H9 (cell line): Measurements from ENCODE around the gene PPFIBP1. TPM values are rescaled to one million over a fixed set of nuclear protein-coding genes. Genes with fewer than 3 reads are reported as not detected.

Source experiments
- DNase-seq: peaks from one replicate; pipeline ENCODE4 v3.0.0-alpha.2; 2017
- H2AFZ ChIP-seq: one replicate; pipeline ENCODE4 v1.6.1; 2013; ENCODE audit warnings: mild to moderate bottlenecking, low read length, control low read depth, moderate library complexity
- H2AK5ac ChIP-seq: 2 replicates; pipeline ENCODE4 v1.6.1; 2013; ENCODE audit warnings: low read length, control low read depth, mixed read lengths; ENCODE audit not compliant: insufficient read length
- H2BK120ac ChIP-seq: one replicate; pipeline ENCODE4 v1.6.1; 2013; ENCODE audit warnings: low read depth, mild to moderate bottlenecking, low read length, control low read depth, inconsistent platforms; ENCODE audit not compliant: poor library complexity, severe bottlenecking
- H2BK12ac ChIP-seq: 2 replicates; pipeline ENCODE4 v1.6.1; 2013; ENCODE audit warnings: low read length, control low read depth, mixed read lengths, low read depth; ENCODE audit not compliant: insufficient read length
- H2BK15ac ChIP-seq: 2 replicates; pipeline ENCODE4 v1.6.1; 2013; ENCODE audit warnings: low read depth, low read length, control low read depth
- H2BK20ac ChIP-seq: one replicate; pipeline ENCODE4 v1.6.1; 2013; ENCODE audit warnings: low read depth, mild to moderate bottlenecking, low read length, control low read depth, inconsistent platforms; ENCODE audit not compliant: poor library complexity, severe bottlenecking
- H2BK5ac ChIP-seq: 2 replicates; pipeline ENCODE4 v1.6.1; 2013; ENCODE audit warnings: low read length, control low read depth, mixed read lengths; ENCODE audit not compliant: insufficient read length
- H3K14ac ChIP-seq: 2 replicates; pipeline ENCODE4 v1.6.1; 2013; ENCODE audit warnings: low read length, control low read depth; ENCODE audit not compliant: insufficient read depth
- H3K18ac ChIP-seq: 2 replicates; pipeline ENCODE4 v1.6.1; 2013; ENCODE audit warnings: low read depth, mild to moderate bottlenecking, mixed read lengths, low read length, control low read depth; ENCODE audit not compliant: insufficient read length
- H3K23ac ChIP-seq: 2 replicates; pipeline ENCODE4 v1.6.1; 2013; ENCODE audit warnings: low read length, control low read depth, mixed read lengths, low read depth; ENCODE audit not compliant: insufficient read length
- H3K23me2 ChIP-seq: 2 replicates; pipeline ENCODE4 v1.6.1; 2013; ENCODE audit warnings: low read depth, mild to moderate bottlenecking, mixed read lengths, low read length, control low read depth; ENCODE audit not compliant: insufficient read length, poor library complexity, severe bottlenecking
- H3K27ac ChIP-seq: 2 replicates; pipeline ENCODE4 v1.5.1; 2013; ENCODE audit warnings: low read length, control low read depth, mixed read lengths, low read depth; ENCODE audit not compliant: insufficient read length
- H3K27me3 ChIP-seq: 2 replicates; pipeline ENCODE4 v1.6.1; 2013; ENCODE audit warnings: low read length, control low read depth, inconsistent platforms; ENCODE audit not compliant: insufficient read depth
- H3K4ac ChIP-seq: 2 replicates; pipeline ENCODE4 v1.6.1; 2013; ENCODE audit warnings: low read depth, mild to moderate bottlenecking, control low read depth, inconsistent platforms, low read length, moderate library complexity
- H3K4me1 ChIP-seq: 2 replicates; pipeline ENCODE4 v1.6.1; 2013; ENCODE audit warnings: low read length, control low read depth, inconsistent platforms; ENCODE audit not compliant: insufficient read depth
- H3K4me2 ChIP-seq: 2 replicates; pipeline ENCODE4 v1.6.1; 2013; ENCODE audit warnings: low read length, control low read depth, mixed read lengths; ENCODE audit not compliant: insufficient read length, insufficient read depth
- H3K56ac ChIP-seq: 2 replicates; pipeline ENCODE4 v1.6.1; 2013; ENCODE audit warnings: low read depth, mild to moderate bottlenecking, mixed read lengths, low read length, control low read depth; ENCODE audit not compliant: insufficient read length
- H3K79me1 ChIP-seq: 2 replicates; pipeline ENCODE4 v1.6.1; 2013; ENCODE audit warnings: low read depth, mild to moderate bottlenecking, moderate library complexity, low read length, control low read depth, inconsistent platforms; ENCODE audit not compliant: insufficient read depth, poor library complexity, severe bottlenecking
- H3K79me2 ChIP-seq: 2 replicates; pipeline ENCODE4 v1.6.1; 2013; ENCODE audit warnings: low read length, control low read depth, inconsistent platforms; ENCODE audit not compliant: insufficient read depth
- H3K9ac ChIP-seq: 2 replicates; pipeline ENCODE4 v1.6.1; 2013; ENCODE audit warnings: low read length, control low read depth, mixed read lengths; ENCODE audit not compliant: insufficient read length; ENCODE audit errors: extremely low read depth
- H3K9me3 ChIP-seq: one replicate; pipeline ENCODE4 v1.6.1; 2013; ENCODE audit warnings: low read depth, low read length, inconsistent platforms; ENCODE audit not compliant: control insufficient read depth
- H3T11ph ChIP-seq: one replicate; pipeline ENCODE4 v1.6.1; 2013; ENCODE audit warnings: mild to moderate bottlenecking, low read length, control low read depth, inconsistent platforms
- H4K20me1 ChIP-seq: one replicate; pipeline ENCODE4 v1.6.1; 2013; ENCODE audit not compliant: control insufficient read depth, insufficient read length, insufficient read depth
- H4K5ac ChIP-seq: 2 replicates; pipeline ENCODE4 v1.6.1; 2013; ENCODE audit warnings: low read depth, mild to moderate bottlenecking, mixed read lengths, low read length, control low read depth; ENCODE audit not compliant: insufficient read length
- H4K8ac ChIP-seq: replicated peaks from 2 replicates; pipeline ENCODE4 v1.6.1; 2013; ENCODE audit warnings: low read length, control low read depth, mixed read lengths, low read depth; ENCODE audit not compliant: insufficient read length
- H4K91ac ChIP-seq: 2 replicates; pipeline ENCODE4 v1.6.1; 2013; ENCODE audit warnings: low read depth, mild to moderate bottlenecking, moderate library complexity, mixed read lengths, low read length, control low read depth; ENCODE audit not compliant: insufficient read length
- H3K27ac Mint-ChIP-seq, 3 experiments: 2 replicates in 2 of 3; 3 replicates in 1 of 3; pipeline ENCODE4 v1.8.0; 2020 to 2021; ENCODE audit warnings: mixed read lengths in 3 of 3, mild to moderate bottlenecking in 1 of 3, moderate library complexity in 1 of 3
- H3K27me3 Mint-ChIP-seq: 2 replicates; pipeline ENCODE4 v1.8.0; 2021; ENCODE audit warnings: low read depth, mild to moderate bottlenecking, moderate library complexity, mixed read lengths
- H3K36me3 Mint-ChIP-seq, 3 experiments: 2 replicates in 2 of 3; 3 replicates in 1 of 3; pipeline ENCODE4 v1.8.0; 2020 to 2021; ENCODE audit warnings: low read depth in 3 of 3, mixed read lengths in 3 of 3; ENCODE audit not compliant: insufficient read depth in 1 of 3
- H3K4me1 Mint-ChIP-seq, 2 experiments: 2 replicates each; pipeline ENCODE4 v1.8.0; 2020; ENCODE audit warnings: mixed read lengths in 2 of 2
- H3K4me3 Mint-ChIP-seq, 2 experiments: 2 replicates in 1 of 2; 3 replicates in 1 of 2; pipeline ENCODE4 v1.8.0; 2020 to 2021; ENCODE audit warnings: mild to moderate bottlenecking in 2 of 2, mixed read lengths in 2 of 2, moderate library complexity in 1 of 2
- H3K9me3 Mint-ChIP-seq, 2 experiments: 2 replicates in 1 of 2; 3 replicates in 1 of 2; pipeline ENCODE4 v1.8.0; 2020; ENCODE audit warnings: mild to moderate bottlenecking in 2 of 2, mixed read lengths in 2 of 2, moderate library complexity in 1 of 2
- WGBS: extraction: QIAGEN DNeasy Blood & Tissue Kit; methylation state at CpG from one replicate; pipeline ENCODE4 v1.1.7; 2013; ENCODE audit warnings: missing lambda C conversion rate, low lambda C conversion rate, mixed read lengths; ENCODE audit not compliant: insufficient read length; ENCODE audit errors: extremely low coverage; 5-methylcytosine and 5-hydroxymethylcytosine counted together
- total RNA-seq: library from RNA; stranded (reverse); gene quantifications from 2 replicates; pipeline ENCODE4 v1.2.1, GENCODE V29; 2021
- TF ChIP-seq, protein P1 (sequence below): fragments of 200-600 bp; sonication (generic); conservative IDR thresholded peaks from 3 replicates; pipeline ENCODE4 v1.8.0; 2021; ENCODE audit warnings: antibody characterized with exemption, mild to moderate bottlenecking

PPFIBP1 gene
- total RNA-seq, 1 experiment from 2014 or later, result 29.2 TPM

- no peak overlapping the region for H4K91ac ChIP-seq
- Mint-ChIP-seq H3K4me3 (no peak overlapping the region), H3K36me3 (peaks cover 7 to 38% (median 19%) of the 10 kb centered on the region in 3 experiments; a peak in 6 of 7 replicates), H3K27me3 (no peaks in the 10 kb centered on the region), H3K9me3 (no peaks in the 10 kb centered on the region), H3K27ac (no peak overlapping the region), H3K4me1 (peaks cover 7 to 11% of the 10 kb centered on the region in 2 experiments)
- H3K56ac ChIP-seq, result no peak overlapping the region
- H3K23me2 ChIP-seq, result no peaks in the 10 kb centered on the region
- H2BK5ac ChIP-seq, result no peak overlapping the region
- no peaks in the 10 kb centered on the region for H3K79me1 ChIP-seq
- no peak overlapping the region for H2AFZ ChIP-seq
- H2BK12ac ChIP-seq, result no peak overlapping the region
- no peak overlapping the region for H3T11ph ChIP-seq
- H2BK15ac ChIP-seq, result no peak overlapping the region
- TF ChIP-seq, protein P1, sequence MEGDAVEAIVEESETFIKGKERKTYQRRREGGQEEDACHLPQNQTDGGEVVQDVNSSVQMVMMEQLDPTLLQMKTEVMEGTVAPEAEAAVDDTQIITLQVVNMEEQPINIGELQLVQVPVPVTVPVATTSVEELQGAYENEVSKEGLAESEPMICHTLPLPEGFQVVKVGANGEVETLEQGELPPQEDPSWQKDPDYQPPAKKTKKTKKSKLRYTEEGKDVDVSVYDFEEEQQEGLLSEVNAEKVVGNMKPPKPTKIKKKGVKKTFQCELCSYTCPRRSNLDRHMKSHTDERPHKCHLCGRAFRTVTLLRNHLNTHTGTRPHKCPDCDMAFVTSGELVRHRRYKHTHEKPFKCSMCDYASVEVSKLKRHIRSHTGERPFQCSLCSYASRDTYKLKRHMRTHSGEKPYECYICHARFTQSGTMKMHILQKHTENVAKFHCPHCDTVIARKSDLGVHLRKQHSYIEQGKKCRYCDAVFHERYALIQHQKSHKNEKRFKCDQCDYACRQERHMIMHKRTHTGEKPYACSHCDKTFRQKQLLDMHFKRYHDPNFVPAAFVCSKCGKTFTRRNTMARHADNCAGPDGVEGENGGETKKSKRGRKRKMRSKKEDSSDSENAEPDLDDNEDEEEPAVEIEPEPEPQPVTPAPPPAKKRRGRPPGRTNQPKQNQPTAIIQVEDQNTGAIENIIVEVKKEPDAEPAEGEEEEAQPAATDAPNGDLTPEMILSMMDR, result no peak
- H2BK20ac ChIP-seq, result no peak overlapping the region
- H3K4ac ChIP-seq, result no peak overlapping the region
- H3K27me3 ChIP-seq, result no peaks in the 10 kb centered on the region
- no peak overlapping the region for H3K23ac ChIP-seq
- H2AK5ac ChIP-seq, result no peak overlapping the region
- no peaks in the 10 kb centered on the region for H4K20me1 ChIP-seq
- WGBS, result no CpG with 5 or more reads among the region's 2 CpGs
- no peaks in the 10 kb centered on the region for H3K79me2 ChIP-seq
- H3K18ac ChIP-seq, result no peak overlapping the region
- no peak overlapping the region for H3K27ac ChIP-seq
- H4K8ac ChIP-seq, result no peak overlapping the region
- DNase-seq, result no peak
- H3K4me1 ChIP-seq, result no peaks in the 10 kb centered on the region
- H2BK120ac ChIP-seq, result no peak overlapping the region
- H4K5ac ChIP-seq, result no peak overlapping the region
- H3K9me3 ChIP-seq, result no peaks in the 10 kb centered on the region
- H3K4me2 ChIP-seq, result no peak overlapping the region
- no peak overlapping the region for H3K14ac ChIP-seq
- no peak overlapping the region for H3K9ac ChIP-seq
Observed at GRCh38 chr12:27682534-27682933, 158.5 kb downstream of the PPFIBP1 start.
